Epidermal melanocyte (primary cell): ENCODE results near the gene PRR35.

Source experiments
- DNase-seq: peaks from one replicate; pipeline ENCODE4 v3.0.0; 2011; ENCODE audit warnings: low spot score; ENCODE audit not compliant: insufficient read length

The PRR35 gene

DNA sequence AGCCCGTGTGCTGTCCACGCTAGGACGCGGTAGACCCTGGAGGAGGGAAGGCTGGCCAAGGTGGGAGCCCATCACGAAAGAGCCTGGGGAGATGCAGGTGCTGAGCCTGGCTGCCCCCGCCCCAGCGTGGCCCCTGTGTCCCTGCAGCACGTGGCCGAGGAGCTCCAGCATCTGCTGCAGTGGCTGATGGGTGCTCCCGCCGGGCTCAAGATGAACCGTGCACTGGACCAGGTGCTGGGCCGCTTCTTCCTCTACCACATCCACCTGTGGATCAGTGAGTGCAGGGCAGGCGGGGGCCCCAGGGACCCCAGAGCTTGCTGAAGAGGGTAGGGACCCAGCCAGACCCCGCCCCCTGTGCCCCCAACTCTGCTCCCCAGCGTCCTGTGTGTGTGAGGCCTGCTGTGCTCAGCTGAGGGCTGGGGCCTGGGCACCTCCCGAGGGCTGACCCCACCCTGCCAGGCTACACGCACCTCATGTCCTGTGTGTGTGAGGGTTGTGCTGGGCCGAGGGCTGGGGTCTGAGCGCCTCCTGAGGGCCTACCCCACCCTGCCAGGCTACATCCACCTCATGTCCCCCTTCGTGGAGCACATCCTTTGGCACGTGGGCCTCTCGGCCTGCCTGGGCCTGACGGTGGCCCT, 18.2 kb downstream of the PRR35 start:
- DNase-seq = no peak

DNA sequence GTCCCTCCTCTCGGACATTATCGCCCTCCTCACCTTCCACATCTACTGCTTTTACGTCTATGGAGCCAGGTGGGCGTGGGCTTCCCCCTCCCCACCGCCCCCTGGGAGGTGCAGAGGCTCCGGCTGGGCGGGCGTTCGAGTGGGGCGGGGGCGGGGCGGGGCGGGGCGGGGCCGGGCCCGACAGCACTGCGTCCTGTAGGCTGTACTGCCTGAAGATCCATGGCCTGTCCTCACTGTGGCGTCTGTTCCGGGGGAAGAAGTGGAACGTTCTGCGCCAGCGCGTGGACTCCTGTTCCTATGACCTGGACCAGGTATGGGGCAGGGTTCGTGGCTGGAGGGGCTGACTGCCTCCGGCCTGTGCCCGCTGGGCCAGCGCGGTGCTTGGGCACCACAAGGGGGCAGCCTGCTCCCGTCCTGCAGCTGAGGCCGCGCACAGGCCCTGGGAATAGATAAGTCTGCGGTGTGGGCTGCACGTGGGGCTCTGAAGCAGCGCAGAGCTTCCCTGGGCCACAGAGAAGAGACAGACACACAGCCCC, 18.7 kb downstream of the PRR35 start:
- DNase-seq = no peak

DNA sequence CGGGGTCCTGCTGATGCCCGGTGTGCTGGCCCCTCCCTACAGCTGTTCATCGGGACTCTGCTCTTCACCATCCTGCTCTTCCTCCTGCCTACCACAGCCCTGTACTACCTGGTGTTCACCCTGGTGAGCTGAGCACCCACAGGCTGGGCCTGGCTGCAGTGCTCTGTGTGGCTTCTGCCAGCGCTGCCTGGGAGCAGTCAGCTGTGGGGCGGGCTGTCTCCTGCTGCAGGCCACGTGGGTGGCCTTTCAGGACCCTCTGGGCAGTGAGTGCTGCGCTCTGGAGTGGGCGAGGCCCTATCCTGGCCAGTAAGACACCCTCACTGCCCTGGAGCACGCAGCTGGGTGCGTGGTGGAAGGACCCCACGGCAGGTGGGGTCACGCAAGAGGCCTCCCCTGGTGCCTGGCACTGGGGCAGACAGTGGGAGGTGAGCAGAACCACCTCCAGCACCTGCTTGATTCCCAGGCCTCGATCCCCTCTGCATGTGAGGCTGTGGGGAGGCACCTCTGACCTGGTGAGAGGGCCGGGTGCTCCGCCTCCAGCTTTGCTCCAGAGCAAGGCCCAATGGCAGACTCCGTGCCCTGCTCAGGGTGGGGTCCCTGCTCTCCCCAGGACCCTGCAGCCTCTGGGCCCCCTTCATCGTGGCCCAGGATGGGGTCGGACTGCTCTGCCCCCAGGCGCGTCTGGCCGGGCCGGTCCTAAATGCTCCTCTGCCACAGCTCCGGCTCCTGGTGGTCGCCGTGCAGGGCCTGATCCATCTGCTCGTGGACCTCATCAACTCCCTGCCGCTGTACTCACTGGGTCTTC, 20.1 kb downstream of the PRR35 start:
- DNase-seq = no peak

DNA sequence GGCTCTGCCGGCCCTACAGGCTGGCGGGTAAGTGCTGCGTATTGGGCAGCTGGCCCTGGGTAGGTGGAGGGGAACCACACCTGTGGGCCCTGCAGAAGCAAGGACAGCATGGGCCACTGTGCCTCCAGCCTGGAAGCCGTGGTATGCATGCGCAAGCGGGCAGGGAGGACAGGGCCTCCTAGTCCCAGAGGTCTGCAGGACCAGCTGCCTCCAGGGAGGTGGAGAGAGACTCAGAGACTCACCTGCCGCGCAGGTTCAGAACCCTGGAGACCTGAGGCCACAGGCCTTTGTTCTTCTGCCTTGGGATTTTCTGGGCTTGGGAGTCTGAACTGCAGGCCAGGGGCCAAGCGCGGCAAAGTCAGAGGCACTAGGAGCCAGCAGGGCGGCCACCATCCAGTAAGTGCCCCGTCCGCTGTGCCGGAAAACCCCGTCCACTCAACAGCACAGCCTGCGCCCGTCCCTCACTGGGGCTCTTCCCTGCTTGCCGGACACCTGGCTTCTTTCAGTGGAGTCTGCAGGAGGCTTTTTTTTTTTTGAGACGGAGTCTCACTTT, 20.8 kb downstream of the PRR35 start:
- no peak for DNase-seq

DNA sequence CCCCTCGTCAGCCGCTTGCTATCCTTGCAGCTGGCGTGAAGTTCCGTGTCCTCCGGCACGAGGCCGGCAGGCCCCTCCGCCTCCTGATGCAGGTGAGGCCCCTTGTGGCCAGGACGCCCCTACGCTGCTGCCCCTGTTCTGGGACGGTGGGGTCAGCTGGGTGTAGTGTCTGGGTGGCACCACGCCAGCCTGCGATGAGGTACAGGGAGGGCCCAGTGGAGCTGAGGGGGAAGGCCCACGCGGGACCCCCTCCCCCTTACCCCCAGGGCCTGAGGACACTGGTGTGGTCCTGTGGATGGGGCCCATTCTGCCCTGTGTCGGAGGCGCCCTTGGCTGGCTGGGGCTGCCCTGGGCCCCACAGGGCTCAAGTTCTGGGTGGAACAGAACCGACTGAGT, 22.0 kb downstream of the PRR35 start:
- DNase-seq = no peak

DNA sequence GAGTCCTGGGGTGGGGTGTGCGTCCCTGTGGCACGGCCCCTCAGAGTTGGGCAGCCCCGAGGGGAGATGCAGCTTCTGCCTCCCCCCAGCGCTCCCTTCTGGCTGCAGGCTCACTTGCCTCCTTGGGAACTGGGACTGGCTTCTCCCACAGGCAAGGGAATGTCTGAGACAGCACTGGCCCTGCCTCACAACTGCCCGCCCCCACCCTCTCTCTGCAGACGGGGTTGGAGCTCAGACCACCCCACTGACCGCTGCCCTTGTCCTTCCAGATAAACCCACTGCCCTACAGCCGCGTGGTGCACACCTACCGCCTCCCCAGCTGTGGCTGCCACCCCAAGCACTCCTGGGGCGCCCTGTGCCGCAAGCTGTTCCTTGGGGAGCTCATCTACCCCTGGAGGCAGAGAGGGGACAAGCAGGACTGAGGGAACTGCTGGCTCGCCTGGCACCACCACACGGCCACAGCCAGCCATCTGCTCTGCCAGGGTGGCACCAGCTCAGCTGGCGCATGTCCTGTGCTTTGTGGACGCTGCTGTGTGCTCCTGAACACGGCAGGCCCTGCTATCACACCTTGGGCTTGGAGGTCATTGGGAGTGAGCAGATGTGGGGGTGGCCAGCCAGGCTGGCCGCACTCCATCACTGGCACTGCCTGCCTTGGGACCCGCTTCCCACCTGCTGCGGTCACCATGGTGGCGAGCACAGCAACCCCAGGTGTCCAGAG, 22.6 kb downstream of the PRR35 start:
- no peak for DNase-seq

DNA sequence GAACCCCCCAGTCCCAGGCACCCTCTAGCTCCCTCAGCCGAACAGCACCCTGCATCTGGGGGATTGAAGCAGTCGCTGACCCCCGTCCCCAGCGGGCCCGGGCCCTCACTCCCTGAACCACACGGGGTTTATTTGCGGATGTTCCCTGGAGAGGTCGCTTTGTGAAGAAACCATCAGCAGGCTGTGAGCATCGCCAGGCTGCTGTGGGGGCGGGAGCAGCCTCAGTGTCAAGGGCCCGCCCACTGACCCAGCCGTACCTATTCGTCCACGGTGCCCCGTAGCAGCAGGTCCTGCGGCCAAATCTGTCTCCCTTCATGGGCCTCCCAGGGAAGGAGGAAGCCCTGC, 23.2 kb downstream of the PRR35 start:
- no peak for DNase-seq

DNA sequence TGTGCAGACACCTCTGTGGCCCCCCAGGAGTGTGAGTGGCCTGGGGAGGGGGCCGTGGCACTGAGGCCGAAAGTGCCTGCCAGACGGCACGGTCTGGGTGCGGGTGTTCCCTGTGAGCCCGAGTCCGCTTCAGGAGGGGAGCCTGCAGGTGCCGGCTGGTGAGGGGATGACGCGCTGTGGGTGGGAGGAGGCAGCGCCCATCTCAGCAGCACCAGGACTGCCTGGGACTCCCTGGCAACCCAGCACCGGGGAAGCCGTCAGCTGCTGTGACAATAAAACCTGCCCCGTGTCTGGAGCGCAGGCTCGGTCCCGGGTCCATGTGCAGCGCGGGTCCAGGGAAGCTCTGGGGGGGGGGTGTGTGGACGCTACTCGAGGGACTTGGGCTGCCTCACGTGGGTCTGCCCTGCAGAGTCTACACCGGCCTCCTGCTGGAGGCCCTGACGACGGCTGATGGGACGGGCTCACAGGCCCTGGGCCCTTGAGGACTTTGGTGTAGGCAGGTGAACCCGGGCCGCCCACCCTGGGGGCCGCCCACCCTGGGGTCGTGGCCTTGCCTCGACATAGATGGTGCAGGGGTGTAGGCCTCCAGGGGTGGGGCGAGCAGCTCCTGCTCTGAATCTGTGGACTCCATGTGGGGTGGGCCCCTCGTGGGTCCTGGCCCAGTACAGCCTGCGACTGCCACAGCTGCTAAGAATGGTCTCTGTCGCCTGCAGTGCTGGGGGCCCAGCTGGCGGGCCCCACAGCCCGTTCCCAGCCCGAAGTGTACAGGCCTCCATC, 23.8 kb downstream of the PRR35 start:
- no peak for DNase-seq

DNA sequence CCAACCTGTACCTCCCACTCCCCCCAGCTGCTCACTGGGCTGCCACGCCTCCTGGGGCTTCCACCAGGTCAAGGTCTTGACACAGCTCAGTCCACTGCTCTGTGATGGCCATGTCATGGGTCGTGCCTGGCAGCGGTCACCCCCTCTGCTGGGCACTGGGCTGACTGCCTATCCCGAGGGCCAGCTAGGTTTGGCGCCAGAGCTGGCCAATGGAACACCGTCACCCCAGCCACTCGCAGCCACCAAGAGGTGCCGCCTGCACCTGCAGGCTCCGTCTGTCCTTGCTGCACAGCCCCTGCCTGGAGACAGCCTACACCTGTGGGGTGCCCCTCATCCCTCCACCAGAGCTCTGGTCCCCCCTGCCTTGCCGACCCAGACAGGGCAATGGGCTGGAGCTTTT, 25.2 kb downstream of the PRR35 start:
- DNase-seq = no peak

DNA sequence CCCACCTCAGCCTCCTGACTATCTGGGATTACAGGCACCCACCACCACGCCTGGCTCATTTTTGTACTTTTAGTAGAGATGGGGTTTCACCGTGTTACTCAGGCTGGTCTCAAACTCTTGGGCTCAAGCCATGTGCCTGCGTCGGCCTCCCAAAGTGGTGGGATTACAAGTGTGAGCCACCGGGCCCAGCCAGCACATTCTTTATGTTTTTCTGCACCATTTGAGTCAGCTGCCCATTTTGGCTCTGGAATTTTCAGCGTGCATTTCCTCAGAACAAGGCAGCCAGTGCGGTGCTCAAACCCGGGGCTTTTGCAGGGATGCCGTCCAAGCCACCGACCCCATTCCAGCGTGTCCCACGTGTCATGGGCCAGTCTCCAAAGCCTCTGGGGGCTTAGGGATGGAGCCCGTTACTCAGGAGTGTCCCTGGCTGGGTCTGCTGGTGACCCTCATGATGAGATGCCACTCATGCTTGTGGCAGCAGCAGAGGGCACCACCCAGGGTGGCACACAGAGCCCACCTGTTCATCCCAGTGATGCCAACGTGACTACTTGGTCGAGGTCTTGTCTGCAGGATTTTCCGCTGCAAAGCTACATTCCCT, 26.0 kb downstream of the PRR35 start:
- DNase-seq = no peak

DNA sequence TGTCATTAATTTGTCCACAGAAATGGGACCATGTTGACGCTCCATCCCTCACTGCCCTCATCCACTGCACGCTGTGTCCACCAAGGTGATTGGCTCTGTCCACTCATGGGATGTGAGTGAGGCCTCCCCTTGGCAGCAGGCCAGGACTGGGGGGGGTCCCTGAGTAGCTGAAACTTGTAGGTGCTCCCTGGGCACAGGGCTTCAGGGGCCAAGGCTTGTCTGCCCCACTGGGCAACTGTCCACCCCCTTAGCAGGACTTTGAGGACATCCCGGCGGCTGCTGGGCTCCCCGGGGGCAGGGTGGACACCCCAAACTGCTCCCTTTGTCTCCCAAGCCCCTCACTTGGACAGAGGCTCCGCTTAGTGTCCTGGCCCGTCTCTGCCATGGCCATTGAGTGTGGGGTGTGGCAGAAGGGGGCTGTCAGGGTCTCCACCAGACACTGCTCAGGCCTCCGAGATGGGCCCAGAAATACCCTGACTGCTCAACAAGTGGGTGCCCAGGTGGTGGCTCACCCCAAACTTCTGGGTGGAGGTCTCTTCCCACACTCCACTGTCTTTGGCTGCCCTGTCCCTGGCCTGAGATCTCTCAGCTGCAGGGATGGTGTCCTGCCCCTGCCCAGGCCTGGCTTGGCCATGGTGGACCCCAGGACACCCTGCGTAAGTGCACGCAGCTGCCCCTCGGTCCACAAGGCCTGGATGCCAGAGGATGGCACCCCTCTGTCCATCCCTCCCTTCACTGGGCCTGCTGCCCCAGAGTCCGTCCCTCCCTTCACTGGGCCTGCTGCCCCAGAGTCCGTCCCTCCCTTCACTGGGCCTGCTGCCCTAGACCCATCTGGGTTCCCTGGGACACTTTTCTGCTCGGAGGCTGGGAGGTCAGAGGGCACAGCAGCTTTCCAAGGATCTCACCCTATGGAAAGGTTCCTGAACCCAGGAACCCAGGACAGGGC, 26.7 kb downstream of the PRR35 start:
- DNase-seq = no peak

DNA sequence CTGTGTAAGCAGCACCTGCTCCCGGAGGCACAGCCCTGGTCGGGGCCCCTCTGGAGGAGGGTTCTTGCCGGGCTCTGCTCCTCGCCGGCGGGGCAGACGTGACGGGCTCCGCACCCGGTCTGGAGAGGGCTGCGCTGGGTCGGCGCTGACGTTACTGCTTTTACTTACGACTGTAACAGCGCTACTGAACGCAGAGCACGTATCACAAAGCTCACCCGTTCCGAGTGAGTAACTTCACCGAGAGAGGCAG, 28.4 kb downstream of the PRR35 start:
- DNase-seq = no peak

DNA sequence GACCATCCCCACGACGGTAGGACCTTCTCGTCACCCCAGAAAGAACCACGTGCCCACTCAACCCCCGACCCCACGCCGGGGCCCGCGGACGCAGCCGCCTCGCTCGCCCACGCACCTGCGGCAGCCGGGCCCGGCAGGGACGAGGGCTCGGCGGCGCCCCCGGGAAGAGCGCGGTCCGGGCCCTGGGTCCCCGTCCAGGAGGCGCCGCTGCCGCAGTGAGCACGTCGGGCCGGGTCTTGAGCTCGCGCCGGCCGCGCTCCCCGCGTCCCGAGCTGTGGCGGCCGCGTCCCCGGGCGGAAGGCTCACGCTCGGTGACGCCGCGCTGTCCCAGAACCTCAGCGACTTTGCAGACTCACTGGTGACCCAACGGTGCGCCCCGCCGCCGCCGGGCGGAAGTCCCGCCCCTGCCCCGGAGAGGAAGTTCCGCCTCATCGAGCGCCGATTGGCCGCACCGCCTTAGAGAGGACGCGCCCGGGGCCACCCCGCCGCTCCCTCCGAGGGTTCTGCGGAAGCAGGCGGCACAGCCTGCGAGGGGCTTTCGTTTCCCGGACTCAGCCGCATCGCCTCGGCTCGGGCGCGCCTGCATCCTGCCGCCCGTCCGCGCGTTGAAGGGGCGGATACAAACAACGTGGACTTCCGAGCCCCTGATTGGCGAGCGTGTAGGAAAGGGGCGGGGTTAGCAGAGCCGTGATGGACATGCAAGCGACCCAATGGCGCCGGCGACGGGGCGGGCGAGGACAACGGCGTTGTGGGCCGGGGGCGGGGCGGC, 28.9 kb downstream of the PRR35 start:
- peak; percentile 94 for DNase-seq

DNA sequence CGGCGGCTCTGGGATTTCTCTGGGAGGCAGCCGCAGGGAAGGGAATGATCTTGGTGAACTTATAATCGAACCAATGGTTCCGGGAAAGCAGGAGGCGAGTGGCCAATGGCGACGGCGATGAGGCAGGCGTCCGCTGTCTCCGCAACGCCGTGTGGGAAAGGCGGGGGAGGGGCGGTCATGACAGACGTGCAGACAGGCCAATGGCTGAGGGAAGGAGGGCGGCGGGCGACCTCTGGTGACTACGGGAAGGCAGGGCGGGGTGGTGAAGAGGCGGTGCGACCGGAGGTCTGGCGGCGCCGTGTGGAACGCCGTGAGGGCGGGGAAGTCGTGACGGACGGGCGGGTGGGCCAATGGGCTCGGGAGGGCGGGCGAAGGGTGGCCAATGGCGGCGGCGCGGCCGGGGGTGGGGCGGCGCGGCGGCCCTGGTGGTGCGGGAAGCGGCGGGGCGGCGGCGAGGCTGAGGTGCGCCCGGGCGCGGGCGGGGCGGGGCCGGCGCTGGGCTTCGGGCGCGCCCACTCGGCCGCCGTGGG, 29.5 kb downstream of the PRR35 start, which contains the start of gene RAB40C:
RAB40C (plus strand) TSS at position 409 of the 530 bp plus-strand sequence. CDS start 226 bp downstream, outside the sequence.
- peak; percentile 93 for DNase-seq

DNA sequence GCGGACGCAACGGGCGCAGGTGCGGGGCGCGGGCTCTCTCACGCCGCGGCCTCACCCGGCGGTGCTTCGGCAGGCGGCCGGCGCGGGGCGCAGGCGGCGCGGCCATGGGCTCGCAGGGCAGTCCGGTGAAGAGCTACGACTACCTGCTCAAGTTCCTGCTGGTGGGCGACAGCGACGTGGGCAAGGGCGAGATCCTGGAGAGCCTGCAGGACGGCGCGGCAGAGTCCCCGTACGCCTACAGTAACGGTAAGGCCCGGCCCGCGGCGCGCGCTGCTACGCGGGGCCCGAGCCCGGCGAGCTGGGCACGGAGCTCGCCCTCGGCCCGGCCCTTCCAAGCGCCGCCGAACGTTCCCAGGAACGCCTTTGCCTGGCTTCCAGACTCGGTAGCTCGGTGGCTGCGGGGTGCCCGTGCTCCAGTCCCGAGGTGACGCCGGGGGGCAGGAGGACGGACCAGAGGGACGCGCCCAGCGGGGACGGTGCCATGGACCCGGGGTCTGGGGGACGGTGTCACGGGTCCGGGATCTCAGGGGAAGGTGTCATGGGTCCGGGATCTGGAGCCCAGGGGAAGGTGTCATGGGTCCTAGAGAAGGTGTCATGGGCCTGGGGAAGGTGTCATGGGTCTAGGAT, 30.1 kb downstream of the PRR35 start:
- DNase-seq = no peak

DNA sequence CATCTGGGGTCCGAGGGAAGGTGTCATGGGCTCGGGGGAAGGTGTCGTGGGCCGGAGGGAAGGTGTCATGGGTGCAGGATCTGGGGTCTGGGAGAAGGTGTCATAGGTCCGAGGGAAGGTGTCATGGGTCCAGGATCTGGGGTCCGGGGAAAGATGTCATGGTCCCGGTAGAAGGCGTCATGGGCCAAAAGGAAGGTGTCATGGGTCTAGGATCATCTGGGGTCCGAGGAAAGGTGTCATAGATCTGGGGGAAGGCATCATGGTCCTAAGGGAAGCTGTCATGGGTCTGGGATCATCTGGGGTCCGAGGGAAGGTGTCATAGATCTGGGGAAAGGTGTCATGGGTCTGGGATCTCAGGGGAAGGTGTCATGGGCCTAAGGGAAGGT, 30.6 kb downstream of the PRR35 start:
- DNase-seq = no peak

DNA sequence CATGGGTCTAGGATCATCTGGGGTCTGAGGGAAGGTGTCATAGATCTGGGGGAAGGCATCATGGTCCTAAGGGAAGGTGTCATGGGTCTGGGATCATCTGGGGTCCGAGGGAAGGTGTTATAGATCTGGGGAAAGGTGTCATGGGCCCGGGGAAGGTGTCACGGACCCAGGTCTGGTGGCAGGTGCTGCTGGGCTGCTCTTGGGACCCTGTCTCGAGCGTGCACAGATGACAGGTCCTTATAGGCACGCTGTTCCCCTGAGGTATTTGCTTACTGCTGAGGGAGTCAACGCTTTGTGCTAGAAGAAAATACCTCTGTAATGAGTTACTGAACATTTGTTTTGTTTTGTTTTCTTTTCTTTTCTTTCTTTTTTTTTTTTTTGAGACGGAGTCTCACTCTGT, 31.0 kb downstream of the PRR35 start:
- no peak for DNase-seq

DNA sequence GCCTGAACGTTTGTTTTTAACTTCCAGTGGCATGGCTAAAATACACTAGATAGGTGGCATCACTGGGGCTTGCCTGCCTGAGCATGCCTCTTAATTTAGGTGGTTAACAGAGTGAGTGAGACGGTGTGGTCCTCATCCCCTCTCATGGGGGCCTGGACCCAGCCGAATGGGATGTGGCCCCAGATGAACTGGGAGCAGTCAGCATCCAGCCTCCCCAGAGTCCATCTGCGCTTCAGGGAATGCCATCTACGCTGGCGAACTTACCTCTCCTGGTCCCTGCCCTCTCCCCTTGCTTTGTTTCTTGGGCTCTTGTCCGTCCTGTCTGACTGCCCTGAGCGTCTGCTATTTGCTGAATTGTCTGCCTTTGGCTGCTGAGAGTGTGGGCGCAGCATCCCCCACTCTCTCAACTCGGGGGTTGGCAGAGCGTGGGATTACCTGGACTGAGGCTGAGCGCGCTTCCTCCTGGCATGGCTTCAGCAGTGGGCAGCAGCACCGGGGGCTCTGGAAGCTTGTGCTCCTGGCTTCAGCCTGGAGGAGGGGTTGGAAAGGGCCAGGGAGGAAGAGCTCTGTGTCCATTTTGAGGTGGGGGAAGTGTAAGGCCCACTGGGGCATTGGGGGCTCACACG, 31.8 kb downstream of the PRR35 start:
- no peak for DNase-seq
